GM12801 (cell line): Measurements from ENCODE around the gene MT2A.

ENCODE experiments used
- TF ChIP-seq, protein P1 (sequence below): IDR thresholded peaks from one replicate; pipeline ENCODE4 v1.5.1; 2011; ENCODE audit warnings: control low read depth; ENCODE audit not compliant: insufficient read length; ENCODE audit errors: extremely low read depth

The MT2A gene

DNA sequence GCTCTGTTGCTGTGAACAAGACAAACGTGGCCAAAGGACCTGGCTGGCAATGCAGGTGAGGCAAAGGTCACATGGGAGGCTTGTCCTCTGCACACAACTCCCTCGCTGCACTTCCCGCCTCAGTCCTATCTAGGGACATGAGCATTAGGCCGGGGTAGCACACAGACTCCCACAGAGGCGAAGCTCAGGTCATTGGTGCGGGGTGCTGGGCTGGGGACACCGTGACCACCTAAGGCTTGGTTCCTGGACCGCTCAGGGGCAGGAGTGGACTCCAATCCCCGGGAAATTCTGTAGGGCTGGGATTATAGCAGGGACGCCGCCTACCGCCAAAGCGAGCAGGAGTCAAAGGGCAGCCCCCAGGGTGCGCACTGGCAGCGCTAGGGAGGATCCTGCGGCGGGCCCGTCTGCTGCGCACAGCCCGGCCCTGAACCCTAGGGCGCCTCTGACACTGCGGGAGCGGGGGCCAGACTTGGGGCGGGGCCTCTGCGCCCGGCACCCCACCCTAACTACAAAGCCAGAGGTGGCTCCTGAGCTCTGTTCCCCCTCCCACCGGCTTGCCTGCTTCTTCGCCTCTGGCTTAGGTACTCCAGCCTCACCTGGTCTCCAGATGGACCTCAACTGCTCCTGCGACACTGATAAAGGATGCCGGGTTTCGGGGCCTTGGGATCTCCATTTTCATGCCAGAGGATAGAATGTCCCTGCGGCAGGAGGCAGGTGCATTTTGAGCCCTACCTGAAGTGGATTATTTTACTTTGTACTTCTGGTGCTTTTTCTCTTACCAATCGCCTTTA is 39.5 kb downstream of the MT2A start:
- TF ChIP-seq, protein P1, sequence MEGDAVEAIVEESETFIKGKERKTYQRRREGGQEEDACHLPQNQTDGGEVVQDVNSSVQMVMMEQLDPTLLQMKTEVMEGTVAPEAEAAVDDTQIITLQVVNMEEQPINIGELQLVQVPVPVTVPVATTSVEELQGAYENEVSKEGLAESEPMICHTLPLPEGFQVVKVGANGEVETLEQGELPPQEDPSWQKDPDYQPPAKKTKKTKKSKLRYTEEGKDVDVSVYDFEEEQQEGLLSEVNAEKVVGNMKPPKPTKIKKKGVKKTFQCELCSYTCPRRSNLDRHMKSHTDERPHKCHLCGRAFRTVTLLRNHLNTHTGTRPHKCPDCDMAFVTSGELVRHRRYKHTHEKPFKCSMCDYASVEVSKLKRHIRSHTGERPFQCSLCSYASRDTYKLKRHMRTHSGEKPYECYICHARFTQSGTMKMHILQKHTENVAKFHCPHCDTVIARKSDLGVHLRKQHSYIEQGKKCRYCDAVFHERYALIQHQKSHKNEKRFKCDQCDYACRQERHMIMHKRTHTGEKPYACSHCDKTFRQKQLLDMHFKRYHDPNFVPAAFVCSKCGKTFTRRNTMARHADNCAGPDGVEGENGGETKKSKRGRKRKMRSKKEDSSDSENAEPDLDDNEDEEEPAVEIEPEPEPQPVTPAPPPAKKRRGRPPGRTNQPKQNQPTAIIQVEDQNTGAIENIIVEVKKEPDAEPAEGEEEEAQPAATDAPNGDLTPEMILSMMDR, result no peak

DNA sequence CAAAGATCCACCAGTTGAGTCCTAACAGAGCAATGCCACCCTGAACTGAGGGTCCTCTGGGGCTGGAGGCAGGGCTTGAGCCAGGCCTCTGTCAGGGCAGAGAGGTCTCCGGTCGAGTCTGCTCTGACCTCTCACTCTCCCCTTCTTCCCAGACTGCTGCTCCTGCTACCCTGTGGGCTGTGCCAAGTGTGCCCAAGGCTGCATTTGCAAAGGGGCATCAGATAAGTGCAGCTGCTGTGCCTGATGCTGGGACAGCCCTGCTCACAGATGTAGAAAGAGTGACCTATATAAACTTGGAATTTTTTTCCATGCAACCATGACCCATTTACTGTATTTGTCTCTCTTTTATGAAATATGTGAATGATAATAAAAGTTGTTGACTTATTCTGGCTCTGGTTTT is 40.9 kb downstream of the MT2A start:
- TF ChIP-seq, protein P1, result no peak

DNA sequence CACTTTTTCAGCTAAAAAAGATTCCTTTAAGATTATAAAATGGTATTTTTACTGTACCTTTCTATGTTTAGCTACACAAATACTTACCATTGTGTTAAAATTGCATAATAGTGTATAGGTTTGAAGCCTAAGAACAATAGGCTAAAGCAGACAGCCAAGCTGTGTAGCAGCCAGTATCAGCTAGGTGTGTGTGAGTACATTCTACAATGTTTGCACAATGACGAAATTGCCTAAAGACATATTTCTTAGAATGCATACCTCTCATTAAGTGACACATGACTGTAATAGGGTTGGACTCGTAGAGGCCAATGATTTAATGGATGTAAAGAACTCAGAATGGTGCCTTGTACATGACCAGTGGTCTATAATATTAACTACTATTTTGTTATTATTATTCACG is 41.4 kb downstream of the MT2A start:
- TF ChIP-seq, protein P1, result no peak

DNA sequence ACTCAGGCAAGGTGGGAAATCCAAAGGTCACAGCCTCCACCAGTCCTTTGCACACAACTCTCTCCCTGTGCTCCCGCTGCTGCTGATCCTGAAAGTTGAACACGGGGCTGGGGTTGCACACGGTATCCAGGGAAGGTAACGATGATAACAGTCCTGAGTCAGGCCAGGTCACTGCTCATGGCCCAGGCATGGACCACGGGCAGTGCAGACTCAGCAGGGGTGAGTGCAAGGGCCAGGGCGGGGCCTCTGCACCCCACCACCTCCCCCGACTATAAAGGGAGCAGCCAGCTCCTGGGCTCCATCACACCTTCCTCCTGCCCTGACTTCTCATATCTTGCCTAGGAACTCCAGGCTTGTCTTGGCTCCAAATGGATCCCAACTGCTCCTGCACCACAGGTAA is 43.2 kb downstream of the MT2A start, which contains the start of gene MT1B:
TSS of gene MT1B (plus strand) at position 301 of the 400 bp plus-strand sequence. CDS start at position 369, 68 bp downstream.
- TF ChIP-seq, protein P1, result no peak

DNA sequence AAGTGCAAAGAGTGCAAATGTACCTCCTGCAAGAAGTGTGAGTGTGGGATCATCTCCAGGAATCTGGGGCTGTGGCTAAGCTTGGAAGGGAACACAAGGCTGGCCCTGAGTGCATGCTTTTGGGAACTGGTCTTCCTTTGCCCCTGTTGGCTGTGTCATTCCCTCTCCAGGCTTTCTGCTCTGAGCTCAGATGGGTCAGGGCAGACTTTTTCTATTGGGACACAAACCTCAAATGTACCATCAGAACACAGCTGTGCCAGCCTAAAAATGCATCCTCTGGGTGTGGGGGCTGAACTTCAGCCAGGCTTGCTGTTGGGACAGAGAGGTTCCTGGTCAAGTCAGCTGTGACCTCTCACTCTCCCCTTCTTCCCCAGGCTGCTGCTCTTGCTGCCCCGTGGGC is 44.2 kb downstream of the MT2A start:
- TF ChIP-seq, protein P1, result no peak

DNA sequence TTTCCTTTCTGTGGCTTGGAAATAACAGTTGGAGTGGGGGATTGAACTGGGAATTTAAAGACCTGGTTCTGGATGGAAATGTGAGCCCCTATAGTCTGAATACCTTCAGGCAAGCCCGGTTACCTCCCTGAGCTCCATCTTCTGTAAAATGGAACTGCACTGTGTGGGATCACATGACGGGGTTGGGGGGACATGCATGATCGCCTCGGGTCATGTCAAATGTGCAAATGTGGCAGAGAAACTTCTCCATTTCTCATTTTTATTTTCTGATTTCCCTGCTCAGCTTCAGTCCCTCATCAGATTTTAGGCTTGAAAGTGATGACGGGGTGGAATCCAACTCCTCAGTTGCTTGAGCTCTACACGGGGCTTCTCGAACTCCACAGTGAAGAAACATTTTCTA is 44.8 kb downstream of the MT2A start:
- TF ChIP-seq, protein P1, result no peak

DNA sequence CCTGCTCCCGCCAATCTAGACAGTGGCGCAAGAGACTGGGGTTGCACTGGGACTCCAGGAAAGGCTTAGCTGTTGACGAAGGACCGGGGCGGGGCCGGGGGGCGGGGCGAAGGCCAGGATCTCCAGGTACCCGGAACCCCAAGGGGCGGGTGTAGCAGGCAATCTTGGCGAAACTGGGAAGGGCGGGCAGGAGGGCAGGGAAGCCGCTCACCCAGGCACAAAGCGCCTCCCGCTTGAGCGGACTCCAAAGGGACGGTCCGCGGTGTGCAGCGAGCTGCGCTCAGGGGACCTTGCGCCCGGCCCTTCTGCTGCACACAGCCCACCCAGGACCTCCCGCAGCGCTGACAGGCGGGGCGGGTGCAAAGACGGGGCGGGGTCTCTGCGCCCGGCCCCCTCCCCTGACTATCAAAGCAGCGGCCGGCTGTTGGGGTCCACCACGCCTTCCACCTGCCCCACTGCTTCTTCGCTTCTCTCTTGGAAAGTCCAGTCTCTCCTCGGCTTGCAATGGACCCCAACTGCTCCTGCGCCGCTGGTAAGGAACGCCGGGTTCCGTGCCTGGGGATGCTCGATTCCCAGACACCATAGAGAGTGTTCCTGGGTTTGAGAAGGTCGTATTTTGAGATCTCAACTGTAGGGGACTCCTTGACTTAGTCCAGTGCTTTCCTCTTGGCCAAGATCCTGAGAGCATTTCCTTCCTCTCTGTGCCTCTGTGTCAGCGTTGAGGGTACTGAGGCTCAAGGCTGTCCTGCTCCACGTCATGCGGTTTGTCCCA is 49.4 kb downstream of the MT2A start, which contains the start of gene MT1F:
TSS of gene MT1F (plus strand) at position 405 of the 772 bp plus-strand sequence. CDS start at position 505, 100 bp downstream.
- TF ChIP-seq, protein P1, result no peak
